T-helper 9 cell (primary cell): Measurements from ENCODE around the gene PCNX1.

ENCODE experiments used
- DNase-seq: peaks from one replicate; pipeline ENCODE4 v3.0.0-alpha.2; 2020

Gene PCNX1

DNA sequence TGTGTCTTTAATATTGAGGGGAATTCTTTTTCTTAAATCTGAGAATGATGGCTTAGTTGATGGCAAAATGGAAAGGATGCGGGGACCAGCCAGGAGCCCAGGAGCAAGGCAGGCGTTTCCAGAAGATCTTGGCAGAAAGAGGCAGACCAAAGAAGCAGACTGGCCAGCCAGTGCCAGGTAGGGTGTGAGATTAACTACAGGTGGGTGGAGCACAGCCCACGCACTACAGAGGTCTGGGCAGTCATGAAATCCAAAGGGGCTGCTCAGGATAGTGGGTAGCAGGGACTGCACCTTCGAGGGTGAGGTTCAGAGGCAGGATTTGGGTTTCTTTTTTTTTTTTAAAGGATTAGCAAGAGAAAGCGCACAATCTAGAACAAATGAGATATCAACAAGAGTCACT, 17.7 kb upstream of the PCNX1 start:
- no peak for DNase-seq

- no peak for DNase-seq
Measured at GRCh38 chr14:70890826-70891659, 16.2 kb upstream of the PCNX1 start.

GRCh38 chr14:70891737-70892136, 15.5 kb upstream of the PCNX1 start:
- DNase-seq = no peak

GRCh38 chr14:70893062-70893845, 14.0 kb upstream of the PCNX1 start:
- DNase-seq = no peak

DNA sequence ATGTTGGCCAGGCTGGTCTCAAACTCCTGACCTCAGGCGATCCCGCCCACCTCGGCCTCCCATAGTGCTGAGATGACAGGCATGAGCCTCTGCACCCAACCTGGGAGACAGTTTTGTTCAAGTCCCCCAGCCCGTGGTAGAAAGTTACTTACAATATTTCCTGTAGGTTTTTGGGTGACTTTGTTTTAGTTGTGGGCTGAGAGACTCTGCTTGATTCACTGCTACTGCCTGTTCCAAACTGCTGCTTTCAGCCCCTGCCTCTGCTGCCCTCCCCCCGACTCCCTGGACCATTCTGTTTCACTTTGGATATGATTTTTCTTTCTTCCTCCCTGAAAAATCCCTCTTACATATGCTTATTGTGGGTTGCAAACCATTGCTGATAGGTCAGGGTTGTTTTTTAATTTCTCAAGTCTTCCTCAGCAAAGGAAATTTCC, 13.4 kb upstream of the PCNX1 start:
- no peak for DNase-seq

DNA sequence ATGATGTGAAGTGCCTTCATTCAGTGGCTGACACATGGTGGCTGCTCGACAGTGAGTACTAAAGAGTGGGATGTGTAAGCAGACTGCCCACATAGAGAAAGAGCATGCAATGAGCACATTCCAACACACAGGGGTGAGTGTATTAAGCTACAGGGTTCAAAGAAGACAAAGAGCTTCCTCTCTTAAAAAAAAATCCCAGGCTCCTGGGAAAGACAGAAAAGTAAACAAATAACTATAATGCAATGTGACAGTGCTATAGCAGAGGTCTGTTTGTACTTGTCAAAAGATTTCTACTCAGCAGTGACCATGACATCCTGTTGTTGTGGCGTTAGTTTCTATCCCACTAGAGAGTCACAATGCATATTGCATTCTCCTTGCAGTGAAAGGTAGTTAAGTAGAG, 12.4 kb upstream of the PCNX1 start:
- no peak for DNase-seq

GRCh38 chr14:70896317-70896716, 10.9 kb upstream of the PCNX1 start:
- no peak for DNase-seq

DNA sequence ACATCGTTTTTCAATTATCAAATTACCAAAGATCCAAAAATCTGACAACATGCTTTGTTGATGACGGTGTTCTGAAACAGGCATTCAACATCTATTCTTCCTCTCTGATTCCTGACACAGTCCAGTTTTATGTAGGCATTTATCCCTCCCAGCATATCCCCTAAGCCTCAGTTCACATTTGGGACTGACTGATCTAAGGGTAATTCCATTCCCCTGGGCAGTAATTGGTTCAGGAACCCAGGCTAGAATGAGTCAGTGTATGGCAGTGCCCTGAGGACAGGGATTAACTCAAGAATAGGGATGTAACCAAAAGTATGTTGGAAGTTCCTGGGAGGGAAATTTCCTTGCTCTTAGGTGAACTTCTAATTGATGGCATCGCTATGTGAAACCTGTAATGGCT, 10.3 kb upstream of the PCNX1 start:
- no peak for DNase-seq

DNA sequence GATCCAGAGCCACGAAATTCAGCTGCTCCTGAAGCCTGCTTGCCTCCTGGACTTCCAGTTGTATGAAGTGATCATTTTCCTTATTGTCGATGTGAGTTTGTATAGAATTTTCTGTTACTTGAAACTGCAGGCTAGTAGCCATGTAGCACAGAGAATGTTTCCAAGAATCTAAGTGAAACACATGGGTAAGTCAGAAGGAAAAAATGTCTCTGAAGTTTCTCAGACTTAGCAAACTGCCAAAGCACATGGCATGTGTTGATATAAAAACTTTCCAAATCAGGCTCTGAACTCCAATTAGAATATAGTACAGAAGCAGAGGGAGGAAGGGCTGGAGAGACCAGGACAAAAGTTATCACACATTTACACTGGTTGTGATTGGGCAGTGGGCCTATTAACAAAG, 9.8 kb upstream of the PCNX1 start:
- DNase-seq = no peak

- DNase-seq = no peak
Measured at GRCh38 chr14:70898111-70898745, 9.0 kb upstream of the PCNX1 start.

DNA sequence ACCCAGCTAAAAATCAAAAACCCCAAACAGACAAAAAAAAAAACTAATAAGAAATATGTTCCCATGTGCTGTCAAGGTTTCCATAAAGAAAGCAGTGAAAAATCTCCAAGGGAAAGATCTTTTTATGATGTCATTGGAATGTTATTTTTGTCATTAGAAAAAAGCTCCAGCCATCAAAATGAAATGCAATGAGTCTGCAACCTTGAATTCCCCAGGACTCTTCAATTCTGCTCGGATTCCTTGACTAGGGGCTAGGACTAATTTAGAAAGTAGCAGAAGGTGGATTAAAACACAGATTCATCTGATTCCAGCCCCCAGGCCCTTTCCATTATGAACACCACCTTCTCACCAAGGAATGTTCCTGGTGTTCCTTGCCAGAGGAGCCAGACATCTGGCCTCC, 6.0 kb upstream of the PCNX1 start:
- DNase-seq = no peak

GRCh38 chr14:70902184-70902583, 5.1 kb upstream of the PCNX1 start:
- DNase-seq = no peak

GRCh38 chr14:70904373-70904772, 2.9 kb upstream of the PCNX1 start:
- DNase-seq = no peak

DNA sequence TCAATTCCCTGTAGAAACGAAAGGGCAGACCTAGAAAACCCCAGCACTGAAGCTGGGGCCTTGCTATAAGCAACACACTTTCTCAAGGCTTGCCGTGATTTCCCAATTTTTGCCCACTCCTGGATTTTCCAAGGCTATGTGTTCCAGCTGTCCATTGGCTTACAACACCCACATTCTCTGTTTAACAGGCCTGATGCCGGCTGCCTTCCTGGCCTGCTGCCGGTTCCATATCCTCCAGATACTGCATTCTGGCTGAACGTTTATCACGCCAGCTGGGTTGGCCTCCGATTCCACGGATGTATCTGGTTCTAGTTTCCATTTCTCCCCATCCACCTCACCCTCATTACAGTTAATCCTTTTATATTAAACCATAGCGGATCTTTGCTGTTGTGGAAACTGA, 2.0 kb upstream of the PCNX1 start:
- no peak for DNase-seq

DNA sequence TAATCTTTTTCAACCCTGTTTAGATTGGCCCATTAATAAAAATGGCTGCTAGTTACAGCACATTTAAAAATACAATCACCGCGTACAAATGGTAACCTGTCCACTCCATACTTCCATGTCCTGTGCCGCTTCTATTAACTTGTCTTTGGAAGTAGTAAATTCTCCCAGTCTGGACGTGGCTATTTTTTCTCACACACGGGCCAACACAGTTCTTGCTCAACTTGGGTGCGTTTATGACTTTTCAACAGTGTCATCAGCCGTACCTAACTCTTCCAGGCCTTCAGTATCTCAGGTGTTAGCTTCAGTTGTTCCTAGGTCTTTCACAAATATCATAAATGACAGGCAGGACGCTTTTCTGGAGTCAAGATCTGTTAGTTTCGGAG, 475 bp upstream of the PCNX1 start:
- no peak for DNase-seq

DNA sequence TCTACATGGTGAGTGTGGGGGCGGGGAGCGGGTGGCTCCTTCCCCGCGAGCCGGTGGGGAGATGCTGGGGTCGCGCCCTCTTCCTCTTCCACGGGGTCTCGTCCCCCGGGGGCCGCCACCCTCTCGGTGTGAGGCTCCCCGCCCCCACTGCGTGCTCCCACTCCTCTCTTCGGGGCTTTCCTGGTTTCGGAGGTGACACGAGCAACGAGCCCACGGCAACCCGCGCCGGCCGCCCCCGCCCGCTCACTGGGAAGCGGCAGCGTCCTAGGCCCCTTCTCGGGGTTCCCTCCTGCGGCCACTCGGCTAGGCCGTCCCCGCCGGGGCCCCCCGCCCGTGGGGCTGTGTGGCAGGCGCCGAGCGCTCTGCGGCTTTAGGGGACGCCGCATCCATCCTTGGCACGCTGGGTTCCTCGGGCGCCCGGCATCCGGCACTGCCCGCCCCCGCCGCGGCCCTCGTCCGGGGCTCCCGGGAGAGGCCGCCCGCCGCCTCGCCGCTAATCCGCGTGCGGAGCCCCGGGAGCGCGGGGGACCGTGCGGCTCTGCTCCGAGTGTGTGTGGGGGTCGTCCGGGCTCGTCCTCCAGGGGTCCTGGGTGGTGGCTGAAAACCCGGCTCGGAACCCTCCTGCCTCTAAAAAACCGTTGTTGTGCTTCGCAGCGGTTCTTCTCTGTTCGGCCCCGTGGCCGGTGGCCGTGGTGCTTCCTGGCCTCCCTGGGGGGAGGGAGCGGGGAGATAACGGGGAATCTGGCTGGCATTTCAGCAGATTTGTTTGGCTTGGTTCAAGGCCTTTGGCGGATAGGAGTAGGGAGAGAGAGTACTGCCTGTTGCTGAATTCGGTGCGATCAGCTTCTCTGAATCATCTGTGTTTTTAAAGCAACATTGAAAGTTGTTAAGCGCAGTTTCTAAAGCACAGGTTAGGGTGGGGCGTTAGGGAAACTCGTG, 1.0 kb downstream of the PCNX1 start:
- peak; percentile 53 for DNase-seq

DNA sequence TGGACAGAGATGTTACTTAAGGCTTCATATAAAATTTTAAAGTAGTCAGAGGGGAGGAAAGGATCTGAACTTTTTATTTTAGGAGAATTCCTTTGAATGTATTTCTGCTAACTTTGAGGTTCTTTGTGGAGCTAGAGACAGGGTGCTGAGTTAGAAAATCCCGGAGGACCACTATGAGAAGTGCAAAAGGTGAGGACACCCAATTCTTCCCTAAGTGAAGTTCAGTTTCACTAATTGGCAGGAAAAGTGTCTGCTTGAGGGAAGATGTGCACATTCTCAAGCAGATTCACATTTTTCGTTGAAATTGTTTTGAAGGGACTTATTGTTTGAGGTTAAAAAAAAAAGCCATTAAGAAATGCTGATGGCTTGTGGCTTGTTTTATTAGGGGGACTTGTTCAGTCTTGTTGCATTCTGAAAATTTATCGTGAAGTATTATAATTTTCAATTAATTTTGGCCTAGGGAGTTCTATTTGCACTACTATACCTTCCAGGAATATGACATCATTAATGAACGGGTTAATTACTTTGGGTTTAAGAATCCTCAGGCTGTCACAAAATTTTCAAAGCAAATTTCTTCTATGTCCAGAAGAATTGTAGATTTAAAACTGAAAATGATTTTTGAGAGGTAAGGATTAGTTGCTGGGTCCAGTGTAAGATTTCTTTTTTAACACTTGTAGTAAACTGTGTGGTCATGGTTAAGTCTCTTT, 1.8 kb downstream of the PCNX1 start:
- no peak for DNase-seq

- DNase-seq = no peak
Measured at GRCh38 chr14:70909733-70910614, 2.7 kb downstream of the PCNX1 start.

GRCh38 chr14:70915415-70915814, 8.2 kb downstream of the PCNX1 start:
- no peak for DNase-seq

DNA sequence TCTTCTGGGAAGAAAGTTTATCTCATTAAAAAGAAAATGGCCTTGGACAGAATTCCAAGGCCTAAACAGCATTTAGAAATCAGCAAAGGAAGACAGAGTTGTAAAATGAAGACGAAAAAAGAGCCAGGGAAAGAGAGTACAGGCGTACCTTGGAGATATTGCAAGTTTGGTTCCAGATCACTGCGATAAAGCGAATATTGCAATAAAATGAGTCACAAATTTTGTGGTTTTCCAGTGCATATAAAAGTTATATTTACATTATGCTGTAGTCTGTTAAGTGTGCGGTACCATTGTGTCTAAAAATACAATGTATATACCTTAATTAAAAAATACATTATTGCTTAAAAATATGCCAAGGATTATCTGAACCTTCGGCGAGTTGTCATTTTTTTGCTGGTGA, 9.0 kb downstream of the PCNX1 start:
- DNase-seq = no peak

DNA sequence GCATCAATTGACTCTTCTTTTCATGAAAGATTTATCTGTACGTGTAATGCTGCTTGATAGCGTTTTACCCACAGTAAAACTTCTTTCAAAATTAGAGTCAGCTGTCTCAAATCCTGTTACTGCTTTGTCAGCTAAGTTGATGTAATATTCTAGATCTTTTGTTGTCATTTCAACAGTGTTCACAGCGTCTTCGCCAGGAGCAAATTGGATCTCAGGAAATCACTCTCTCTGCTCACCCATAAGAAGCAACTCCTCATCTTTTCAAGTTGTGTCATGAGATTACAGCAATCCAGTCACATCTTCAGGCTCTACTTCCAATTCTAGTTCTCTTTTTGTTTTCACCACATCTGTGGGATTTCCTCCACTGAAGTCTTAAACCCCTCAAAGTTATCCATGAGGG, 9.5 kb downstream of the PCNX1 start:
- no peak for DNase-seq
